Stimulated activated CD8-positive, alpha-beta memory T cell treated with anti-CD3 and anti-CD28 coated beads, Interleukin-7, amount 100 ng/mL, for 24 hours (primary cell): Measurements from ENCODE around the gene PHLDA2.

Experiments used
- DNase-seq: peaks from one replicate; pipeline ENCODE4 v3.0.0-alpha.2; 2020; ENCODE audit warnings: low read depth

The PHLDA2 gene

GRCh38 chr11:2929950-2930703, 907 bp upstream of the PHLDA2 start:
- DNase-seq: no peak

DNA sequence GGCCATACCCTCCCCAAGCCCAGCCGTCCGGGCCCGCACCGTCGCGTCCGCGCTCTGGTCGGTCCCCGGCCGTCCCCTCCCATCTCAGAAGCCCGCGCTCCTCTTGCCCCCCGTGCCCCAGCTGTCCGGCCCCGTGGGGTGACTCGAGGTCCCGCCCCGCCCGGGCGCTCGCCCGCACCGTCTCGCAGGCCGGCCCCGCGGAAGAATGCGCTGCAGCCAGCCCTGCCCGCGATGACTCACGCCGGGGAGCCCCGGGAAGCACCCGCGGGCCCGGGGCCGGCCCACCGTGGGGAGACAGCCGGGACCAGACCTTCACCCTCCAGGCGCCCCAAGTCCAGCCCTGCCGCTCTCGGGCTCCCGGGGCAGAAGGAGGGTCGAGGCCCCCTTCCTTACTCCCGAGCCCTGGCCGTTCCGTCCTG, 320 bp upstream of the PHLDA2 start:
- no peak for DNase-seq

DNA sequence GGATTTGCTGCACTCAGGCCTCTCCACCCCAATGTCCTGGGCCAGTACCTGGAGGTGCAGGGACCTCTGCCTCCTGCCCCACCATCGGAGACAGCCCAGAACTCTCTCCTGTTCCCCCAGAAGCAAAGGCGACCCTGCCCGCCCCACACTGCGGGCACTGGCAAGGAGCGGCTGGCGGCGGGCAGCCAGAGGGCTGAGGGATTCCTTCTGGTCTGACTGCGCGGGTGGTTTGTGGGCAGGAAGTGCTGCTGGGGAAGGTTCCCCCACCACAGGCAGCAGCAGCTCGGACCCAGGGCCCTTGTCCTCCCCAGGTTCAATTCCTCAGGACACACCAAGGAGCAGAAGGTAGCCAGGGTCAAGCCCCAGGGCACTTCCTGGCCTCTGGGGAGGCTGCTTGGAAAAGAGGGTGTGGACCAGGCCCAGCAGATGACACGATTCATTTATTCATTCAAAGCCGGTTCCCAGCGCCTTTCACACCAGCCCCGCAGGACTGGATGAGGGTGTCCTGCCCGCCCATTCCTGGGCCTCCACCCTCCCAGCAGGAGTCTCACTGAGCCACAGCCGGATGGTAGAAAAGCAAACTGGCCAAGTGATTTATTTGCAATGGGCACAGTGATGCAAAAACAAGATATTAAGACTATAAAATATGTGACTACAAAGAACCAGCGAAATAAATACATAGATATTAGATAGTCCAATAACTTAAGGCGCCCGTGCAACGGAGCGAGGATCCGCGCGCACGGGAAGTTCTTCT, 1.2 kb downstream of the PHLDA2 start:
- no peak for DNase-seq

DNA sequence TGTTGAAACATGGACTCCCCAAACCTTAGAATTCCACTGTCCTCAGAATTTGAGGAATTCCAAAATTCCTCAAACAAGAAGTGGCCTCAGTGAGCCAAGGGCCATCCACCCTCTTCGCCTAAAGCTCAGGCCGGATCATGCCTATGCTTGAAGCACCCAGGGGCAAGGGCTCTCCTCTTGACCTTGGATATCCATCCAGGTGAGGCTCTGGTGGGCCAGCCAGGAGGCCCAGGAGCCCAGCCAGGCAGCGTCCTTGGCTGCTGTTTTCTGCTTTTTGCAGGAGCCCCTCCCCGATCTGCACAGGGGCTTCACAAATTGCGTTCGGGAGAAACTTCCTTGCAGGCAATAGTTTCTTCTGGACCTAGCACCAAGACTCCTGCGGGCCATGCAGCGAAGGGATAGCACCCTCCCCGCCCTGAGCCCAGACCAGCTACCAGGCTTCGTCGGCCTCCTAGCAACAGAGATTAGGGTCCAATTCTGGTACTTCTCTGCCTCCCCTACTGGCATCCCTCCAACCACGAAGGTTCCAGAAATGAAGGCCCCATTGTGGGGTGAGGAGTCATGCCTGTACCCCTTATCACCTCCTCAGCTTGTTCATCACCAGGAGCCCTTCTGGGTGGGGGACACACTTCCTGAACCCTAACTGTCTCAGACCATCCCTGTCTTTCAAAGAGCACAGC, 2.0 kb downstream of the PHLDA2 start:
- no peak for DNase-seq

GRCh38 chr11:2926611-2927051, 2.6 kb downstream of the PHLDA2 start:
- DNase-seq: no peak

- DNase-seq: no peak
Observed at GRCh38 chr11:2924821-2925675, 4.2 kb downstream of the PHLDA2 start.

- DNase-seq: no peak
Observed at GRCh38 chr11:2924381-2924780, 4.8 kb downstream of the PHLDA2 start.

DNA sequence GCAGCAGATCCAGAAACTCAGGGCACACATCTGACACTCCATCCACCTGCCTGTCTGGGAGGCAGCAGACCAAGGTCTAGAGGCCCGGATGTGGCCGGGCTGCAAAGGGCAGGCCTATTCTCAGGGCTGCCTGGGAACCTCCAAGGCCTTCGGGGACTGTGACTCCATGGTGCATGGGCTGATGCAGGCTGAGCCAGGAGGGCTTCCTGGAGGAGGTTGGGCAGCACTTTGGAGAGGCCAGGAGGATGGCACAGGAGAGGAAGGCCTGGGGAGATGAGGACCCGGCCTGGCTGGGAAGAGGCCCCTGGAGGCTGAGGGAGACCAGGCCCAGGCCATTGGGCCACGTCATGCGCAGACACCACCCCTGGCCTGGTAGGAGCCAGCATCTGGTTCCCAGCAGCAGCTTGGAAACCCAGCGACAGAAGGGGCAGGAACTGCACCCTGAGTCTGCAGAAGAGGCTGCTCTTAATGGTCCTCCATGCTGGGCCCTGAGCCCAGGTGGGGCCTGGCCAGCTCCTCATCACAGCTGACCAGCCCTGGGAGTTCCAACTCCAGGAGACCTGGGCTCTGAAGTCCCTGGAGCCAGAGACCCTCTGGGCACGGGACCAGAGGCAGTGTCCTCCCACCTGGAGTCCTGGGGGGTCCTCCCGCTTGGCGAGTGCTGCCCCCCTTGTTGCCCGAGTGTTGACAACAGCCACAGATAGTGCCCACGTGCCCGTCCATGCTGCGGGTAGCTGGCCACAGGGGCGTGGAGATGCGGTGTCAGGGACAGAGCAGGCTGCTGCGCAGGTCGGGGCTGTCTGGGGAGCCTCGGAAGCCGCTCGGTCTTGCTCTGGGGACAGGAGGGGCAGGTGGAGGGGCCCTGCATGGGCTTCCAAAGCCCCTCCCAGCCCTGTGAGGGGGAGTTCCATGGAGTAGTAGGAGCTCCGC, 5.5 kb downstream of the PHLDA2 start:
- DNase-seq: no peak

DNA sequence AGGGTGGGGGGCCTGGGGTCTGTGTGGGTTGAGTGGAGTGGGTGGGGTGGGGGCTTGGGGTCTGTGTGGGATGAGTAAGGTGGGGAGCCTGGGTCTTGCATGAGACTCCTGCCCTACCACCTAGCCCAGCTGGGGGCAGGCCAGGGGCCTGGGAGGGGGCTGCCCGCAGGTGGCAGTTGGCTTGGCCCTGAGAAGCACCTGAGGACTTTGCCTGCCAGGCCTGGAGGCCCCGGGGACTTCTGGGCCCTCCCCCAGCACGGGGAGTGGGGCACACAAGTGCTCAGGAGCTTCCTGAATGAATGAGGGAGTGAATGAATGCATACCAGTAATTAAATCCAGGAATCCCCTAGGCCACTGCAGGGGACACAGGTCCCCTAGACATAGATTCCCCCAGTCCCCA, 6.6 kb downstream of the PHLDA2 start:
- no peak for DNase-seq

DNA sequence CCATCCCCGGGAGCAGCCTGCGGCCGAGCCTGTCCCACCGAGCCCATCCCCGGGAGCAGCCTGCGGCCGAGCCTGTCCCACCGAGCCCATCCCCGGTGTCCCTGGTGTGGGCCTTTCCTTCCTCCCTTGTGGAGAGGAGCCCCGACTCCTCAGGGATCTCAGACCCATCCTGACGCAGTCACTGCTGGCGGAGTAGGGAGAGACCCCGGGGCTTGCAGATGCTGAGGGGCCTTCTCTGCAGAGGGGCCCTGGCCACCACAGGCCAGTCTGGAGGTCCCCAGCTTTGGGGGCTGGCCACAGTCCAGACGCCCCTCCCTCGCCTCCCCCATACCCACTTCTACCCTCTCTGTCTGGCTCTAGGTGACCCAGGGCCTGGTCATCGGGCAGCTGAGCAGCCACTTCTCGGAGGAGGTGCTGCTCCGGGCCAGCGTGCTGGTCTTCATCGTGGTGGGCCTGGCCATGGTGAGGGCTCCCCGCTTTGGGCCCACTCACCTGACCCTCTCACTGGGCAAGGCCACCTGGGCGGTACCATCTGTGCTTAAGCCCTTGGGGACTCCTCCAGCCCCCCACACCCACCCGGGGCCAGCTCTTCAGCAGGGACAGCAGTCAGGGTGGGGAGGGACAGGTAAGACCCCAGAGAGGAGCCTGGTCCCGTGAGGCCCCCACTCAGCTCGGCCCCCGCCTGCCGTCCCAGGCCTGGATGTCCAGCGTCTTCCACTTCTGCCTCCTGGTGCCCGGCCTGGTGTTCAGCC, 7.3 kb downstream of the PHLDA2 start:
- DNase-seq: no peak

GRCh38 chr11:2921261-2921660, 8.0 kb downstream of the PHLDA2 start:
- DNase-seq: no peak

- no peak for DNase-seq
Observed at GRCh38 chr11:2920343-2920742, 8.9 kb downstream of the PHLDA2 start.

GRCh38 chr11:2919837-2920236, 9.4 kb downstream of the PHLDA2 start:
- no peak for DNase-seq

GRCh38 chr11:2919188-2919587, 10.0 kb downstream of the PHLDA2 start:
- DNase-seq: no peak

- DNase-seq: no peak
Observed at GRCh38 chr11:2917842-2918490, 11.3 kb downstream of the PHLDA2 start.

DNA sequence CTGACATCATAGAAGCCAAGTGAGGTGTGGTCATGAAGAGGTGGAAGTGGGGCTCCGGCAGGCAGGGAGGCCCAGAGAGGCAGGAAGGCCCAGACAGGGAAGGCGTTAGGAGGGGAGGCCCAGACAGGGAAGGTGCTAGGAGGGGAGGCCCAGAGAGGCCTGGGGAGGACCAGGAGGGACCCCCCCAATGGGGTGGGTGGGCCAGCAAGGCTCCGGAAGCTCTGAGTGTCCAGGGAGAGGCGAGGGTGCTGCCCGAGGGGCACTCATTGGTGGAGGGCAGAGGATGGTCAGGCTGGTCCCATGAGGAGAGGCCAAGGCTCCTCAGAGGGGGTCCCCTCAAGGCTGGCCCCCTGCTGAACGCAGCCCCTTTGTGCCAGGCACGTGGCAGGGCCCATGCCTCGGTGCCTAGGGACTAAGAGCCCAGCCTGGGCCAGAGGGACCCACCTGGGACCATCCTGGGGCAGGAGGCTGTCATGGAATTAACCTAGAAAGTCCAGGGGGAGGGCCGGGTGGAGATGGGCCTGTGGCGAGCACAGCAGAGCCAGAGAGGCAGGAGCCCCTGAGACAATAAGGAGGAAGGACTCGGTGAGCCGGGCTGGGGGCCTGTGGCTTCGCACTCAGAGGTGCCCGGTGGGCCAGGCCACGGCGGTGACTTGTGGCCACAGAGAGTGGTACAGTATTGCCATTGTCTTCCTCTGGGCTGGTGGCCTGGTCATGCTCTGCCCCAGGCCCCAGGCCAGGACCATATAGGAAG, 12.2 kb downstream of the PHLDA2 start:
- no peak for DNase-seq

GRCh38 chr11:2916114-2916891, 12.9 kb downstream of the PHLDA2 start:
- no peak for DNase-seq

- DNase-seq: no peak
Observed at GRCh38 chr11:2915473-2915872, 13.7 kb downstream of the PHLDA2 start.
